Activated T-cell treated with anti-CD3 and anti-CD28 coated beads for 48 hours (primary cell): ENCODE data around the gene RMDN3.
A peak's percentile ranks its signal among the peaks of the same experiment; 100 is the strongest.

Experiments
- DNase-seq: peaks from one replicate; pipeline ENCODE4 v3.0.0-alpha.2; 2020; ENCODE audit warnings: low read depth

Gene RMDN3

DNA sequence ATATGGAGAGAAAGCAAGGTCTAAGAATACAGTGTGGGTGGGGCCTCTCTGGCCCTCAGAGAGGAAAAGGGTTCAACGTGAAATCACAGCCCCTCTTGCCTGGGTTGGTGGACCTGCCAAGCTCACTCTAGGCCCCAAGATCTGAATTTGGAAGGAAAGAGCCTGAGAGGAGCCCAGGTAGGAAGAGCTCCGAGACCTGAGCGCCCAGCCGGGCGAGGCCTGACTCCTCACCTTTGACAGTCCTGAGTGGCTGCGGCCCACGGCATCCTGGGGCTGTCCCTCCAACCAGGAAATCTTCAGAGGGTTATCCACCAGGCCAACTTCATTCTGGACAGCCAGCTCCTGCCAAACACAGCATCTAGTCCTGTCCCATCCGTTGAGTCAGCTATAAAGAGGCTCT, 18.4 kb upstream of the RMDN3 start:
- DNase-seq, result no peak

DNA sequence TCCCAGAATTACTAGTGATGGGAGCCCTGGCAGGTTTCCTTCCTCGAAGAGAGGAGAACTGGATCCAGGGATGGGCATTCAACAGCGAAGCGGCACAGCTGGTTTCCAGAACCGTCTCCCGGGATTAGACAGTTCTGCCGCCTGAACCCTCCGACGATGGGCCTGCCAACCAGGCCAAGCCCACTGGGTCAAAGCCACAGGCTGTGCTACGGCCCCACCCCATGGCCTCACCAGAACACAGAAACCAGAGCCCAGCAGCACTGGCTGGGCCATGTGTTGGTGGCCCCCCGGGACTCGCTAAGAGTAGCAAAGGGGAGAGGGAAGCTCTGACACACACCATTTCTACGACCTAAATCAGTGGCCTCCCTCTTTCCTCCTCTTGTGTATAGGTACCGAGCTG, 17.0 kb upstream of the RMDN3 start:
- no peak for DNase-seq

DNA sequence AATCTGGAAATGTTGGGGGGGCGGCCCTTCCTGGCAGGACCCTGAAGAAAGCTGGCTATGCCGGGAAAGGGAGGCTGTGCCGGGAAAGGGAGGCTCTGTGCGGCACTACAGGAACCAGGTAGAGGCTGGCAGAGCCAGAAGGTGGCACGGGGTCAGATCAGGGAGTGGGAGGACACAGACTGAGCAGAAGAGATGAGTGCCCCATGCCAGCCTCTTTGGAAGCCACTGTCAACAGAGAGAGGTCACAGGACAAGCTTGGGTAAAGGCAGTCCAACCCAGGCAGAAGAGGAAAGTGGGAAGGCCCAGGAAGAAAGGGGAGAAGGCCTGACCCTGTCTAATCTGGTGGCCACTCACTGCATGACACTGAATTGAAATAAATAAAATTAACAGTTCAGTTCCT, 16.2 kb upstream of the RMDN3 start:
- DNase-seq, result no peak

DNA sequence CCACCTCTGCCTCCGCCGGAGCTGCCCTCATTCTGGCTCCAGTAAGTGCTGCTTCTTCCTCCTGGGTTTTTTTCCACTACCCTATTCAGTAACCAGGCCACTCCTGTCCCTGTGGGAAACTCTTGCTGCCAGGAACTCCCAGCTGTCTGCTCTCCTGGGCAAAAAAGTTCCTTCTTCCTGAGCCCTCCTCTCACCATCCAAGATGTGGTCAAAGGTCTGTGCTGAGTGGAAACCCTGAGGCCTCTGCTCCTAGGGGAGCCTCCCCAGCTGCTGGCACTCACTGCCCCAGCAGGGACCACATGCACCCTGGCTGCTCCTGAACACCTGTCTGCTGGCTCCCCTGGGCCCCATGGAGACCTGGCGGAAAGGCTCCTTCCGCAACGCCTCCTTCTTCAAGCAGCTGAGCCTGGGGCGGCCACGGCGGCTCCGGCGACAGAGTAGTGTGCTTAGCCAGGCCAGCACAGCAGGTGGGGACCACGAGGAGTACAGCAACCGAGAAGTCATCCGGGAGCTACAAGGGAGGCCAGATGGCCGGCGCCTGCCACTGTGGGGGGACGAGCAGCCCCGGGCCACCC, 15.2 kb upstream of the RMDN3 start:
- DNase-seq, result no peak

DNA sequence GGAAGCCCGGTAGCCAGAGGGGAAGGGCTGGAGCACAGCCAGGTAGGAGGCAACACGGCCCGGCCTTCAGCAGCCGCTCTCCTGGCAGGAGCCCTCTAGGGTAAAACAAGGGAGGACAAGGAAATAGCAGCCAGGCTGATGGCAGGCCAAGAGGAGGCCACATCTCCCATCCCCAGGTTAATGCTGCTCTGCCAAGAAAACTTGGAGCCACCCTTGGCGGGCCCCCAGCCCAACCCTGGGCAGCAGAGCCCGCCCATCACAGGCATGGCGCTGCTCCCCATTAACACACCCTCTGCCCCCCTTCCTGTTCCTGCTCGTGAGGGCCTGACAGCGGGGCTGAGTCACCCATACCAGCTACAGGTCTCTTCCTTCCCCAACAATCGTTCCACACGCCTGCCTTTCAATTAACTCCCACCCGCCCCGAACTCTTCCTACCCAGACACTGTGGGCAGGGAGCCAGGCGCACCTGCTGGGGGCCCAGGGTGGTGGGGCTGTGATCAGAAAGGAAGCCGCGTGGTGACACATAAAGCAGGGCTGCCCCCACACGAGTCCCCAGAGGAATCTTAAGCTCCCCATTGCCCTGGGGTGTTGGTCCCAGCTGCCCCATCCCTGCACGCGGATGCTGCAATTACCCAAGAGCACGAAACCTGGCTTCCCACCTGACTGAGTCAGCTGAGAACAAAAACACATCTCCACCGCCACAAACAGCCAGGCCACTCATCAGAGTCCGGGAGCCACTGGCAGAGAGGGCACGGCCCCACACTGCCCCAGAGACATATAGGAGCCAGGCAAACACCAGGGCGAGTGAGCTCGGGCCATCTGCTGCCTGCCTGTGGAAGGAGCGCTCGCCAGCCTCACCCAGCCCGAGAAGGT, 14.5 kb upstream of the RMDN3 start, which contains the start of gene C15orf62:
Gene C15orf62, plus strand, starts transcription at position 707 of the 873 bp plus-strand sequence. CDS start 516 bp downstream, outside the sequence.
- DNase-seq, result peak; percentile 57

DNA sequence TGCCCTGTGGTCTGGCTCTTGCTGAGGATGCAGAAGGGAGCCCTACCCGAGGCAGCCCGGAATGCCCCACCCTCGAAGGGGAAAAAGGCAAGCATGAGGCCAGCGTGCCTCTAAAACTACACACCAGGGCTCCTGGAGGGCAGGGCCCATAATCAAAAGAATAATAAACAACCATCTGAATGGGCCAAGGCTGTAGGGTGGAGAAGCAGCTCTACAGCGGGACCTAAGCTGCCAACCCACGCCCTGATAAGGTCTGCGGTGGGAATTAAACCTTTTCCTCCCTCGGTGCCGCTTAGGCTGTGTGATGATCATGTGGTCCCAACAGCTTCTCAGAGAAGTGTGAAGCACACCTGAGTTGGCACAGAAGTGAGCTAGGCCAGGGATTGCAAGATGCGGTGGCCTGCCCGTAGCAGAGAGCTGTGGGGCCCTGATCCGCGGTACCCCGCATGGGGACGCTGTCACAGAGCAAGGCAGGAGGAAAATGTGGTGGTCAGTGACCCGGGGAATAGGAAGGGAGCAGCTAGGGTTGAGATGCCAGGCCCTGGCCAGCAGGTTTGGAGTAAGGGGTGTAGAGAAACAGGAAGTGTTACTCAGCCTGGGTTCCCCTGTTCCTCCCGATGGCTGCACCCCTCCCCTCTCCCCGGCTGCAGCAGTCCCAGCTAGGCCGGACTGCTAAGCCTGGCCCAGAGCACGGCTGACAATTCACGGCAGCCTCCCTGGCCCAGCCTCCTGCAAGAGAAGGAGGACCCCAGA, 13.6 kb upstream of the RMDN3 start:
- no peak for DNase-seq

DNA sequence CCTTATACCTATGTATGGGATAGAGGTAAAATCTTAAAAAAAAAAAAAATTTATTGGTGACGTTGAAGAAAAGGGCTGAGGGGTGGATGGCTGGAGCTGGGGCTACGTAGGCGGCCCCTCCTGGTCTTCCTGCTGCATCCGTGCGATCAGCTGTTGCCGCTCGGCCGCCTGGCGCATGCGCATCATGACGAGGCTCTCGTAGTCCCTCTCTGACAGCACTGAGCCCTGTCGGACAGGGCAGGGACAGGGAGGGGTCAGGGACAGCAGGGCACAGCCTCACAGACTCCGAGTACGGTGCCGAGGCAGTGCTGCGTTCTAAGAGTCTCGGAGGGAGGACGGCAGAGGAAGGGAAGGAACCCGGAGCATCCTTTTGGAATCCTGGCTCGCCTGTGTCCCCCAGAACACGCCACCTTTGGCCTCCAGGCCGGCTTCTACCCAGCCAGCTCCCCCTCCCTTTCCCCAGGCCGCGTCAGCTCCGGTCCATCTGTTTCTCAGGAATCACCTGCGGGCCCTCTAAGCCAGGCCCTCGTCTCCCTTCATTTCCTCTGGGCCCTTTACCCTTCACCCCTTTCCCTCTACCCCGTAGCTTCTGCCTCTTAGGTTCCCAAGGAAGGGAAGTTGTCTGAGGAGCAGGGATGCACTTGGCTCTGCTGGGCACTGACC, 12.9 kb upstream of the RMDN3 start:
- no peak for DNase-seq

DNA sequence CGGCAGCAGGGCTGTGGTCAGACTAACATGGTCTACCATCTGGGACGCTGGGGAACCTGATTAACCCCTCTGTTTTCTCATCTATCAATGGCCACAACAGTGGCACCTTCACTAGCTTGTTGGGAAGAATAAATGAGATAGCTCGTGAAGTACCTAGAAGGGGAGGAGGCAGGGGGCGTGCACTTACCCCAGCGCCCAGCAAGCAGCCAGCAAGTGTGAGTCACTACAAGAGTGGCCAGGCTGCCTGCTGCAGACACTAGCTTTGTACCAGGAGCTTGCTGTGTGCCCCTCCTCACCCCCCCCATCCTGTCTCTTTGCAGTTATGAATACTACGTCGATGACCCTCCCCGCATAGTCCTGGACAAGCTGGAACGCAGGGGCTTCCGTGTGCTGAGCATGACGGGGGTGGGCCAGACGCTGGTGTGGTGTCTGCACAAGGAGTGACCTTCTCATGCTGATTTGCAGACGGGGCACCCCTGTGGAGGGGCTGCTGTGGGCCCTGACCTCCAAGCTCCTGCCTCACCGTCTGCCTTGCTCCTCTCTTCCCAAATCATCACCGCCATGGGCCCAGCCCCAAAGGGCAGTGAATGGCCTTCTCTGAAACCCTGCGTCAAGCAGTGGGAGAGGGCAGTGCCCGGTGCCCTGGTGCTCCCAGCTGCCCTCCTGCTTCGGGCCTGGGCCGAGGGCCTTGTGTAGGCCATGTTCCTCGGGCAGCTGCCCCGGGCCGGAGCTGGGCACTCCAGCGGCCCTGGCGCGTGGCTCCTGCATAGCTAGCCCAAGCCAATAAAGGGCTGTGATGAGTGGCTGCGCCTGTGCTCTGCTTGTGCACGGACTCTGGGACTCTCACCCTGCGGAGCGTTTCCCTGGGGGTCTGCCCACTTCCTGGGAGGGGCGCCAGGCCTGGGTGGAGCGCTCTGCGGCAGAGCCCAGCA, 12.1 kb upstream of the RMDN3 start:
- no peak for DNase-seq

DNA sequence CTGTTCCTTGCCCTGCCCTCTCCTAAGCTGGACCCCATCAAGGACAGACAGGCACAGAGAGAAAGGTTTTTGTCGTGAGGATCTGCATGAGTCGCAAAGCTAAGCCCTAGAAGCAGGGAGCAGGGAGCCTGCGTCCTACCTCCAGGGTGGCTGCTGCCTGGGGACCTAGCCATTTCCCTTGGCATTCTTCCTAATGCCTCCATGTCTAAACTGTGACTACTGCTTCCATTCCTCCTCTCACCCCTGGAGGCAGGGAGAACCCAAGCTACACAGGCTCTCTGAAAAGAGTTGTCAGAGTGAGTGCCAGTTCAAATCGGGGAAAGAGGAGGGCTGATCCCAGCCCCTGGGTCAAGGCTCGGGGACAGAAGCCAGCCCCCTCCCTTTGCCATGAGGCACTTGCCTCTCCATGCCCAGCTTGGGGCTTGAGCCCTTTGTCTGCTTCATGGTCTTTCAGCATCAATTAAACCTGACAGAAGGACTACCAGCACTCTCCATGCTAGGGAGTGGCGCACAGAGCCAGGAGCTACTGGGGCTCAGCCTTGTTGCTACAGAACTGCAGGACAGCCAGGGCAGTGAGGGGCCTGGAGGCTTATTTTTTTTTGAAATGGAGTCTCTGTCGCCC, 11.3 kb upstream of the RMDN3 start:
- DNase-seq, result no peak

DNA sequence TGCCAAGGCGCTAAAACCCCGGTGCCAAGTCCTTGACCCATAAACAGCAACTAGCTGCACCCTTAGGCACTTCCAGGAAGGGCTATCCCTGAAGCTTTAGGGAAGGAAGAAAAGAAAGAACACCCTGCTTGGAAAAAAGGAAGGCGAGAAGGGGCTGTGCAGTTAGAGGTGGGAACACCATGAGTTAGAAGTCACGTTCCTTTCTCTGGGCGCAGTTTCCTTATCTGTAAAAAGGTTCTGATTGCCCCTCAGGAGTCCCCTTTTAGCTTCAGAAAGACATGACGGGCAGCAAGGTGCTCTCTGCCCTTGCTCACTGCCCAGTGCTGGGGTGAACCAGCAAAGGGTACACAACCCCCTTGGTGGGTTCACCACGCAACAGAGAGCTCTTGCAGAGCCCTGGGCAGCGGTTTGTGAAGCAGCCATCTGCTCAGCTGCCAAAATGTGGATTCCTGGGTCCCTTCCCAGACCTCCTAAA, 9.6 kb upstream of the RMDN3 start:
- no peak for DNase-seq

DNA sequence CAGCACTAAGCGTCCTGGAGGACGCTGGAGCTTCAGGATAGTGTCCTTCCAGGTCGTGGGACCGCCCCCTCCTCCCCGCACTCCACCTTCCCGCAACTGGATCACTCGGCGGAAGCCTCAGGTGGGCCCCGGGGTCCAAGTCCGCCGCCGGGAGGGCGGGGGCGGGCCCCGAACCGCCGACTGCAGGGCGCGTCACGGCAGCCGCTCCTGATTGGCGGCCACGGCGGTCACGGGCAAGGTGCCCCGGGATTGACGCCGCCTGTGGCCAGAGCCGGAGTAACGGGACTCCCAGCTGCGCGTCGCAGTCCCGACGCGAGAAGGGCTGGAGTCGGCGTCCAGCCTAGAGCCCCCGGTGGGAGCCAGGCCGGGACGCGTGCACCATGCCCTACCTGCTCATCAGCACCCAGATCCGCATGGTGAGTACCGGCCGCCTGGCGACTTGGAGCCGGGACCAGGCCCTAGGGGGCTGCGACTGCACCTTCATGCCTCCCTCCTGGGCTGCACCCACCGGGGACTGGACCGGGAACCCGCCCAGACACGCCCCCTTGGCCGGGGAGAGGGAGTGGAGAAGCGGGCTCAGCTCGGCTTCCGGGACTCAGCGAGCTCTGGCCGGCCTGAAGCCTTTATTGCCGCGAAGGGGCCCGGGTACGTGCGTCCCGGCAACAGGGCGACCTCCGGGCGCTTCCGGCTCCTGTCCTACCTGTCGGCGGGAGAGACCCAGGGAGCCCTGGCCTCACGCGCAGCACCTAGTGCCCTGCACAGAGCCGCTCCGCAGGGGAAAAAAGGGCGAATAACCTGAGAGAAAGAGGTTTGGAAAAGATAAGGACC, 9.0 kb upstream of the RMDN3 start, which contains the start of gene GCHFR:
Gene GCHFR, plus strand, starts transcription at position 268 of the 828 bp plus-strand sequence. Its CDS starts 113 bp downstream, at position 381.
- DNase-seq, result peak; percentile 73

DNA sequence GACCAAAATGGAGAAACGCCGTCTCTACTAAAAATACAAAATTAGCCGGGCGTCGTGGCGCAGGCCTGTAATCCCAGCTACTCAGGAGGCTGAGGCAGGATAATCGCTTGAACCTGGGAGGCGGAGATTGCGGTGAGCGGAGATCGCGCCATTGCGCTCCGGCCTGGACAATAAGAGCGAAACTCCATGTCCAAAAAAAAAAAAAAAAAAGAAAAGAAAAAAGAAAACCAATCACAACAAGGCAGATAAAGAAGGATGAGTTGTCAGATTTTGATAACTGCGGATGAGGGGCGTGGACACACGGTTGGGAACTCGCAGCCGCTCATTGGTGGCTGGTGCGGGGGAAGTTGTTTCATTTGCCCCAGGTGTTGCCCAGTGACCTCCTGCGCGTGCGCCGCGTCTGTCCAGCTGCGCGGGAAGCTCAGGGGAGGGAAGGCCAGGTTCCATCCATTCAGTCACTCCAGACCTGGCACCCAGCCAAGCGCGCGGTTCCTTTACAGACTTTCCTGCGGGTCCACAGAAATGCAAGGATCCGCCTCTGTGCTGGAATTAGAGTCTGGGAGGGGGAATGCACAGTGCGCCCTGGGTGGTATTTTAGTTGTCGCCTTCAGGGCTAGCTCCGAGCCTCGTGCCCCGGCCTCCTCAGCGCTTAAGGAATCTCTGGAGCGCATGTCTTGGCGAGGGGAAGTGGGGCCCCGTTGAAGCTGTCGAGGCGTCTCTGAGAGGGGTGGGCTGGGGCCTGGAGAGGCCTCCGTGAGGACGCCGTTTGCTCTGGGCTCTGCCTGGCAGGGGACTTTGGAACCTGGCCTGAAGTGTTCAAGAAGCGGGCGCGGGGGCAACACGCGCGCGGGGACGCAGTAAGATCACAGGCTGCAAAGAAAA, 8.1 kb upstream of the RMDN3 start:
- DNase-seq, result no peak

DNA sequence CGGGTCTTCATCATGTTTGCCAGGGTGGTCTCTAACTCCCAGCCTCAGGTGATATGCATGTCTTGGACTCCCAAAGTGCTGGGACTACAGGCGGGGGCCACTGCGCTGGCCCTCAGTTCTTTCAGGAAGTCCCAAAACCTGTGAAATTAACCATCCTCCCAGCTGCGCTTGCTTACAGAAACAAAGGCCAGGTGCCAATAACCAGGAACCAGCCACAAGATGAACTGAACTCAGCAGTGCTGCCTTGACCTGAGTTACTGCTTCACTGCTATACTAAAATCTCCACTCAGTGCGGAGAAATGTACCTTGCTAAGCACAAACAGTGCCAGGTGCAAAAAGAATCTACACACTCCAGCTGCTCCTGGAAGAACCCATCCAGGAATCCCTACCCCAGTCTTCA, 4.9 kb upstream of the RMDN3 start:
- no peak for DNase-seq

DNA sequence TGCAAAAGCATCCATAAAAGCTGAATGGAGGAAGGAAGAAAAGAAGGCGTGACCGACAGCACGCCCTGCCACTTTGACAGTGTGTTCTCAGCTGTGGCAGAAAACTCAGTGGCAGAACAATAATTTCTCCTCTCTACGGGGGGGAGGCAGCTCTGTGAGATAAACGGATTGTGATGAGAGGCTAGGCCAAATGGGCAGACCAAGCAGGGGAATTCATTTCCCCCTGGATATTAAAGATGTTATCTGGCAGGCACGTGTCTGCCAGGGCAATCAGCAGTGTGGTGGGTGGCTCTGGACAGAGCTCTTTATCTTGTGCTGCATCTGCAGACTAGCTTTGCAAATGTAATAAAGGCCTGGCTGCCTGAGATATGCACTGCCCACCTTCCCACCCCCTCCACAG, 1.9 kb upstream of the RMDN3 start:
- DNase-seq, result no peak

DNA sequence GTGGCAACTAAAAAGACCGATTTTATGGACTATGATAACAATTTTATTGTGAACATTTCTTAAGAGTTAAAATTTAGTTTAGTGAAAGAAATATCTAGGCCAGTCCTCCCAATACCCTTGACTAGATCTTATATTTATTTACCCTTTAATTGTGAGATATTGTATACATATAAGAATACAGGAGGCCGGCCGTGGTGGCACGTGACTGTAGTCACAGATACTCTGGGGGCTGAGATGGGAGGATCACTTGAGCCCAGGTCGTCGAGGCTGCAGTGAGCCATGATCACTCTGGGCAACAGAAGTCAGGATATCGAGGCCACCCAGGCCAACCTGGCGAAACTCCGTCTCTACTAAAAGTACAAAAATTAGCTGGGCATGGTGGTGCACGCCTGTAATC, 756 bp upstream of the RMDN3 start:
- DNase-seq, result no peak

DNA sequence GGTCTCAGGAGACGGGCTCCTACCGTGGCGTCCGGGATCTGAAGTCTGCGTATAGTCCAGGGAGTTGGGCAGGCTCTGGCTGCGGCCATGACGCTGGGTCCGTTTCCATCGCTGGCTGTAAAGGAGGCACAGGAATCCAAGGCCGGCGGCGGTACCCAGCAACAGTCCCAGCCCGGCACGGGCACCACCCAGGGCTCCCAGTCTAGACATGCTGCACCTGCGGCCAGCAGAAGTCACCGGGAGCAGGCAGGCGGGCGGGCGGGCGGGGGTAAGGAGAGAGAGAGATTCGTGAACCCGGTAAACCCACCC, 526 bp downstream of the RMDN3 start:
- no peak for DNase-seq

DNA sequence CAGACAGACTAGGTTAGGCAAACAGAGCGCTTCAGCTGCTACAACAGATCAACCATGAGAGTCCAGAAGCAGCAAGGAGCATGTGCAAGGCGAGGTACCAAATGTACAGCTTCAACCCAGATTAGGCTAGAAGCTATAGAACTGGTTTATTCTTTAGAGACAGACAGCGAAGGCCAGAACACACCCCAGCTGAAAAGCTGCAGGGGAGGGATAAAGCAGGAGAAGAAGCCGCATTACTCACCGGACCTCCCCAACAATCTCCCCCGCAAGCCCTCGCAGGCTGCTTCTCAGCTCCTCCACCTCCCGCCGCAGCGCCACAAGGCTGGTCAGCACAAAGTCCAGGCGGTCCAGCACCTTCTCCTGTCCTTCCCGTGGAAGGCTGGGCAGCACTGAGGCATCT, 3.3 kb downstream of the RMDN3 start:
- no peak for DNase-seq

DNA sequence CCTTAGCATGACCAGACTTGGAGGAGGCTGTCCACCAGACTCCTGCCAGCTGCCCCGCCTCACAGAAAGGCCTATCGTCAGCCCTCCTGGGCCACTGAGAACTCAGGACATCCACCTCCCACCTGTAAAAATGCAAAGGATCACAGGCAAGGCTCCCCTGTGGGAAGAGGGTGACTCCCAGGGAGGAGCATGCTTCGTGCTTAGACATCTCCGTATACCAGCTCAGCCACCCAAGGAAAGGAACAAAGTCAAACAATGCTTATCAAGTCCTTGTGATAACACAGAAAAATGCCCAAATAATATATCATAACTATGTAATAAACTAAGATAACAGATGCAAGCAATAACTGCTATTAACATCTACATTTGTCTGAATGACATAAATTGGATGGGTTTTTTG, 4.2 kb downstream of the RMDN3 start:
- no peak for DNase-seq

DNA sequence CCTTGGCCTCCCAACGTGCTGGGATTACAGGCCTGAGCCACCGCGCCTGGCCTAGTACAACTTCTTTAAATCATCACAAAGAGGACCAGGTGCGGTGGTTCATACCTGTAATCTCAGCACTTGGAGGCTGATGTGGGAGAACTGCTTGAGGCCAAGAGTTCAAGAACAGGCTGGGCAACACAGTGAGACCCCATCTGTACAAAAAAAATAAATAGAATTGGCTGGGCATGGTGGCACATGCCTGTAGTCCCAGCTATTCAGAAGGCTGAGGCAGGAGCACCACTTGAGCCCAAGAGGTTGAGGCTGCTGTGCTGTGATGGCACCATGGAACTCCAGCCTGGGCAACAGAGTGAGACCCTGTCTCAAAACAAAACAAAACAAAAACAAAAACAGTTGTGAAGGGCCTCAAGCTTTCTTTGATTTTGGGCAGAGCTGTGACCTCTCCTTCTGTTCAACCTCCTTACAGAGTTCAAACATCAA, 5.9 kb downstream of the RMDN3 start:
- no peak for DNase-seq
